Mesenchymal stem cell (in vitro differentiated cells and primary cell): ENCODE results near the gene KMT2A.
"Not testable (repeated sequence)": the region's sequence is repeated elsewhere in the genome, so short reads cannot be mapped to it uniquely, and the experiment has no call there.

ENCODE experiments used
- DNase-seq: peaks from one replicate; pipeline ENCODE4 v3.0.0-alpha.2; 2013
- H2AFZ ChIP-seq: one replicate; pipeline ENCODE4 v1.6.1; 2013; ENCODE audit warnings: low read depth, mild to moderate bottlenecking, control low read depth, inconsistent platforms, low read length, moderate library complexity
- H2AK5ac ChIP-seq: 2 replicates; pipeline ENCODE4 v1.6.1; 2013; ENCODE audit warnings: low read length, moderate library complexity, mild to moderate bottlenecking, inconsistent platforms; ENCODE audit not compliant: severe bottlenecking
- H2BK120ac ChIP-seq: one replicate; pipeline ENCODE4 v1.6.1; 2013; ENCODE audit warnings: low read depth, mild to moderate bottlenecking, inconsistent platforms, low read length, moderate library complexity
- H2BK12ac ChIP-seq, 2 experiments: one replicate each; pipeline ENCODE4 v1.6.1; 2013; ENCODE audit warnings: inconsistent platforms in 2 of 2, low read length in 2 of 2, mild to moderate bottlenecking in 2 of 2, moderate library complexity in 2 of 2, control low read depth in 1 of 2
- H2BK15ac ChIP-seq: one replicate; pipeline ENCODE4 v1.6.1; 2013; ENCODE audit warnings: mild to moderate bottlenecking, low read depth, inconsistent platforms; ENCODE audit not compliant: poor library complexity, severe bottlenecking
- H2BK5ac ChIP-seq: 2 replicates; pipeline ENCODE4 v1.6.1; 2013; ENCODE audit warnings: low read depth, mild to moderate bottlenecking, low read length, control low read depth, inconsistent platforms; ENCODE audit not compliant: poor library complexity, severe bottlenecking
- H3K14ac ChIP-seq, 2 experiments: one replicate each; pipeline ENCODE4 v1.6.1; 2013; ENCODE audit warnings: inconsistent platforms in 2 of 2, low read length in 2 of 2, control low read depth in 1 of 2, mild to moderate bottlenecking in 1 of 2, moderate library complexity in 1 of 2
- H3K18ac ChIP-seq, 2 experiments: one replicate each; pipeline ENCODE4 v1.6.1; 2013; ENCODE audit warnings: inconsistent platforms in 2 of 2, low read length in 2 of 2, control low read depth in 1 of 2, low read depth in 1 of 2, mild to moderate bottlenecking in 1 of 2
- H3K23ac ChIP-seq, 2 experiments: one replicate each; pipeline ENCODE4 v1.6.1; 2013; ENCODE audit warnings: inconsistent platforms in 2 of 2, low read length in 2 of 2, mild to moderate bottlenecking in 2 of 2, moderate library complexity in 2 of 2, control low read depth in 1 of 2
- H3K27ac ChIP-seq: 2 replicates; pipeline ENCODE4 v1.5.1; 2013; ENCODE audit warnings: mild to moderate bottlenecking, moderate library complexity, low read length, control low read depth, inconsistent platforms; ENCODE audit not compliant: poor library complexity, severe bottlenecking
- H3K27me3 ChIP-seq, 2 experiments: 2 replicates each; pipeline versions ENCODE4 v1.6.1 to v1.7.0; 2013; ENCODE audit warnings: low read length in 2 of 2, mild to moderate bottlenecking in 2 of 2, moderate library complexity in 2 of 2, control low read depth in 1 of 2, inconsistent platforms in 1 of 2; ENCODE audit not compliant: control insufficient read depth in 1 of 2, insufficient read depth in 1 of 2
- H3K36me3 ChIP-seq, 2 experiments: 2 replicates each; pipeline versions ENCODE4 v1.6.1 to v1.7.0; 2013; ENCODE audit warnings: low read length in 2 of 2, control low read depth in 1 of 2, inconsistent platforms in 1 of 2, low read depth in 1 of 2, mild to moderate bottlenecking in 1 of 2; ENCODE audit not compliant: insufficient read depth in 2 of 2, control insufficient read depth in 1 of 2
- H3K4ac ChIP-seq, 2 experiments: one replicate each; pipeline ENCODE4 v1.6.1; 2013; ENCODE audit warnings: inconsistent platforms in 2 of 2, low read length in 2 of 2, mild to moderate bottlenecking in 2 of 2, moderate library complexity in 2 of 2, control low read depth in 1 of 2, low read depth in 1 of 2
- H3K4me1 ChIP-seq: 2 replicates; pipeline ENCODE4 v1.6.1; 2013; ENCODE audit warnings: low read depth, low read length, control low read depth; ENCODE audit not compliant: control insufficient read depth, insufficient read depth
- H3K4me2 ChIP-seq: 2 replicates; pipeline ENCODE4 v1.6.1; 2013; ENCODE audit warnings: low read length, mild to moderate bottlenecking, inconsistent platforms; ENCODE audit not compliant: poor library complexity, severe bottlenecking
- H3K4me3 ChIP-seq, 2 experiments: 2 replicates each; pipeline versions ENCODE4 v1.5.1 to v1.7.0; 2013; ENCODE audit warnings: low read length in 2 of 2, mild to moderate bottlenecking in 2 of 2, control low read depth in 1 of 2, low read depth in 1 of 2; ENCODE audit not compliant: insufficient read depth in 1 of 2
- H3K79me1 ChIP-seq: replicated peaks from 2 replicates; pipeline ENCODE4 v1.6.1; 2013; ENCODE audit warnings: mild to moderate bottlenecking, control low read depth, low read length, inconsistent platforms; ENCODE audit not compliant: poor library complexity, severe bottlenecking
- H3K9ac ChIP-seq: 2 replicates; pipeline ENCODE4 v1.7.0; 2013; ENCODE audit warnings: mild to moderate bottlenecking, low read length, moderate library complexity
- H3K9me3 ChIP-seq: 2 replicates; pipeline ENCODE4 v1.7.0; 2013; ENCODE audit warnings: mild to moderate bottlenecking, low read length; ENCODE audit not compliant: control insufficient read depth
- H4K8ac ChIP-seq: one replicate; pipeline ENCODE4 v1.6.1; 2013; ENCODE audit warnings: inconsistent platforms, mild to moderate bottlenecking, low read length, moderate library complexity
- H4K91ac ChIP-seq: one replicate; pipeline ENCODE4 v1.6.1; 2013; ENCODE audit warnings: mild to moderate bottlenecking, low read length, inconsistent platforms
- WGBS: methylation state at CpG from one replicate; pipeline ENCODE4 v1.1.7; 2013; ENCODE audit warnings: mixed read lengths; 5-methylcytosine and 5-hydroxymethylcytosine counted together

KMT2A gene

GRCh38 chr11:118415739-118416068, 20.6 kb upstream of the KMT2A start:
- H2AK5ac ChIP-seq: no peak overlapping the region
- no peak overlapping the region for H2BK12ac ChIP-seq
- H3K9me3 ChIP-seq: no peaks in the 10 kb centered on the region
- H2BK5ac ChIP-seq: no peak overlapping the region
- no peak overlapping the region for H3K14ac ChIP-seq
- H3K4me1 ChIP-seq: peaks cover 8% of the 10 kb centered on the region
- H3K23ac ChIP-seq: no peak overlapping the region
- no peak overlapping the region for H3K4me3 ChIP-seq
- H3K18ac ChIP-seq: no peak overlapping the region
- no peak overlapping the region for H3K4me2 ChIP-seq
- no peak overlapping the region for H4K91ac ChIP-seq
- H3K4ac ChIP-seq: no peak overlapping the region
- H3K79me1 ChIP-seq: peaks cover 7% of the 10 kb centered on the region
- H2BK120ac ChIP-seq: no peak overlapping the region
- H2BK15ac ChIP-seq: no peak overlapping the region
- peaks cover 0 to 10% of the 10 kb centered on the region in 2 experiments for H3K36me3 ChIP-seq
- peak; percentile 95 for DNase-seq
- no peaks in the 10 kb centered on the region for H3K27me3 ChIP-seq
- no peak overlapping the region for H2AFZ ChIP-seq
- H4K8ac ChIP-seq: no peak overlapping the region
- H3K9ac ChIP-seq: peak overlapping the region; percentile 65
- H3K27ac ChIP-seq: peak overlapping the region; percentile 57

GRCh38 chr11:118416900-118417299, 19.4 kb upstream of the KMT2A start:
- not testable (repeated sequence) for H3K4ac ChIP-seq

GRCh38 chr11:118417801-118418200, 18.5 kb upstream of the KMT2A start:
- Histone ChIP-seq H2AFZ (no peak overlapping the region), H3K4ac (no peak overlapping the region)
- WGBS: 33% methylated on average over 1 of the region's 4 CpGs

More at GRCh38 chr11:118416900-118417299, 19.4 kb upstream of the KMT2A start:
- H3K4me2 ChIP-seq, H2AFZ ChIP-seq, H4K8ac ChIP-seq, H3K36me3 ChIP-seq, H3K9ac ChIP-seq, DNase-seq, H3K4me3 ChIP-seq, H3K9me3 ChIP-seq, H3K14ac ChIP-seq, H2AK5ac ChIP-seq, H3K18ac ChIP-seq, H3K23ac ChIP-seq, H2BK12ac ChIP-seq, H2BK120ac ChIP-seq, H3K79me1 ChIP-seq, H3K27me3 ChIP-seq, H3K4me1 ChIP-seq, H2BK5ac ChIP-seq, H2BK15ac ChIP-seq, H3K27ac ChIP-seq, H4K91ac ChIP-seq: not testable (repeated sequence)

GRCh38 chr11:118418766-118419165, 17.5 kb upstream of the KMT2A start:
- no peak overlapping the region for H3K4ac ChIP-seq

More at GRCh38 chr11:118417801-118418200, 18.5 kb upstream of the KMT2A start:
- Histone ChIP-seq H2BK5ac (no peak overlapping the region), H2BK120ac (no peak overlapping the region), H3K27me3 (no peaks in the 10 kb centered on the region), H3K23ac (no peak overlapping the region), H3K14ac (no peak overlapping the region), H3K9ac (no peak overlapping the region), H3K9me3 (no peaks in the 10 kb centered on the region), H3K4me1 (peaks cover 8% of the 10 kb centered on the region), H3K36me3 (peaks cover 0 to 10% of the 10 kb centered on the region in 2 experiments), H2BK15ac (no peak overlapping the region), H2AK5ac (no peak overlapping the region), H4K91ac (no peak overlapping the region), H3K18ac (no peak overlapping the region), H2BK12ac (no peak overlapping the region), H4K8ac (no peak overlapping the region), H3K4me3 (no peak overlapping the region), H3K4me2 (no peak overlapping the region), H3K79me1 (peaks cover 7% of the 10 kb centered on the region), H3K27ac (peak overlapping the region; percentile 74)
- no peak for DNase-seq

More at GRCh38 chr11:118418766-118419165, 17.5 kb upstream of the KMT2A start:
- DNase-seq: no peak
- Histone ChIP-seq H3K9me3 (no peaks in the 10 kb centered on the region), H3K14ac (no peak overlapping the region), H3K4me2 (no peak overlapping the region), H3K23ac (no peak overlapping the region), H3K9ac (no peak overlapping the region), H2BK15ac (no peak overlapping the region), H3K27ac (peak overlapping the region; percentile 60), H3K18ac (no peak overlapping the region), H3K4me3 (no peak overlapping the region), H2BK120ac (no peak overlapping the region), H3K4me1 (peaks cover 8% of the 10 kb centered on the region), H4K91ac (no peak overlapping the region), H2BK5ac (no peak overlapping the region), H4K8ac (no peak overlapping the region), H3K79me1 (peaks cover 7% of the 10 kb centered on the region), H2AK5ac (no peak overlapping the region), H3K36me3 (peaks cover 0 to 9% of the 10 kb centered on the region in 2 experiments), H2AFZ (no peak overlapping the region), H2BK12ac (no peak overlapping the region), H3K27me3 (no peaks in the 10 kb centered on the region)
- 92% methylated on average over 4 of the region's 5 CpGs for WGBS
